ENCODE data around the gene SPEF1.
"Not testable (repeated sequence)": the region's sequence is repeated elsewhere in the genome, so short reads cannot be mapped to it uniquely, and the experiment has no call there.

Gene SPEF1

DNA sequence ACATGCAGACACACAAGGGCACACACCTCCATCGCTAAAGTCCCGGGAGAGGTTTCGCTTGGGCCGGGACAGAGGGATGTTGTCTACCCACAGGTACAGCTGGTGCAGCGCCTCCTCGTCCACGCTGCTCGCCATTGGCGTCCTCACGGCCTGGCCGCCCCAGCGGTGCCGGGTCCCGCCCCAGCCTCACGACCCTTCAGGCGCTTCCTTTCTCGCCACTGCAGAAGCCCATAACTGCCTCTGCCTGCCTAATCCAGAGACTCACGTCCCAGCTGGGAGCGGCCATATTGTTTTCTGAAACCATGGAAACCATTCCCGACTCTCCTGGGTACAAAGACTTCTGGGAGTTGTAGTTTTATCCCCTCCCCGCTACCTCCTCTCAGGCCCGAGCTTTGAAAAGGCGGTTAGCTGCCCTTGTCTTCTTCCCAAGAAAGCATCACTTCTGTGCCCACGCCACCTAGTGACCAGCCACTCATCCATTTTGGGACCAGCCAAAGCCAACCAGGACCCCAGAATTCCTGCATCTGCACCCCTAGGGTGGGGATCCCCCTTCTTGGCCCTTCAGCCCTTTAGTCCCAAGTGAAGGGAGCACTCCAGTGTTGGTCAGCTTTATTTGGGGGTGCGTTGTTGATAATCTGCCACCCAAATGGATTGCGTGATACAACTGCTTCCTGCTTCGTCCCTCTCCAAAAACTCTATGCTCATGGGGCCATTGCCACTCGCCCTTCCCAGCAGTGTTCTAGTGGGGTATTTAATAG lies at the start of gene SPEF1:
Gene SPEF1 (minus strand): TSS at position 296 of the 758 bp plus-strand sequence. CDS start 161 bp downstream, at position 135.
- DNase-seq, result peak; percentile 15

DNA sequence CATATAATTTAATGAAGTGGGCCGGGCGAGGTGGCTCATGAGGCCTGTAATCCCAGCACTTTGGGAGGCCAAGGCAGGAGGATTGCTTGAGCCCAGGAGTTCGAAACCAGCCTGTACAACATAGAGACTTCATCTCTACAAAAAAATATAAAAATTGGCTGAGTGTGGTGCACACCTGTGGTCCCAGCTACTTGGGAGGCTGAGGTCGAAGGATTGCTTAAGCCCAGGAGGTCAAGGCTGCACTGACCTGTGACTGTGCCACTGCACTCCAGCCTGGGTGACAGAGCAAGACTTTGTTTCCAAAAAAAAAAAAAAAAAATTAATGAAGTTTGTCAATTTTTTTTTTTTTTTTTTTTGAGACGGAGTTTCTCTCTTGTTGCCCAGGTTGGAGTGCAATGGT lies 48.6 kb upstream of the SPEF1 start:
- DNase-seq, result not testable (repeated sequence)

DNA sequence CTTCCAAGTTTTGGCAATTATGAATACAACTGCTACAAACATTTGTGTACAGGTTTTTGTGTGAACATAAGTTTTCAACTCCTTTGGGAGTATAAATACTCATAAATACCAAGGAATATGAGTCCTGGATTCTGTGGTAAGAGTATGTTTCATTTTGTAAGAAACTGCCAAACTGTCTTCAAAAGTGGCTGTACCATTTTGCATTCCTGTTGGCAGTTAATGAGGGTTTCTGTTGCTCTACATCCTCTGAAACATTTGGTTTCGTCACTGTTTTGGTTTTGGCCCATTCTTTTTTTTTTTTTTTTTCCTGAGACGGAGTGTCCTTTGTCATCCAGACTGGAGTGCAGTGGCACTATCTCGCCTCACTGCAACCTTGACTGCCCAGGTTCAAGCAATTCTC lies 47.5 kb upstream of the SPEF1 start:
- no peak for DNase-seq

- DNase-seq, result no peak
These were observed 45.2 kb upstream of the SPEF1 start for GRCh38 chr20:3826420-3826819.

- DNase-seq, result no peak
These were observed 44.3 kb upstream of the SPEF1 start for GRCh38 chr20:3825526-3825925.

GRCh38 chr20:3823881-3824280 lies 42.6 kb upstream of the SPEF1 start:
- no peak for DNase-seq

DNA sequence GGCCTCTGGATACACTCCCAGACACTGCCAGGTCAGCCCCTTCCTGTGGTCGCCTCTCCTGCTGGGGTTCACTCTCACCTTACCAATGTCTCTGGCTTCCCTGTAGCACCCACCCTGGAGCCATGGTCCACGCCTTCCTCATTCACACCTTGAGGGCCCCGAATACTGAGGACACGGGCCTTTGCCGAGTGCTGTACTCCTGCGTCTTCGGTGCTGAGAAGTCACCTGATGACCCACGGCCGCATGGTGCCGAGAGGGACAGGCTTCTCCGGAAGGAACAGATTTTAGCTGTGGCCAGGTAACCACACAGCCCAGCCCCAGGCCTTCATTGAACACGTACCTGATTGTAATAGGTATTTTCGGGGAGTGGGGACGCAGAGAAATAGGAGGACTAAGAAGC lies 40.7 kb upstream of the SPEF1 start:
- no peak for DNase-seq

DNA sequence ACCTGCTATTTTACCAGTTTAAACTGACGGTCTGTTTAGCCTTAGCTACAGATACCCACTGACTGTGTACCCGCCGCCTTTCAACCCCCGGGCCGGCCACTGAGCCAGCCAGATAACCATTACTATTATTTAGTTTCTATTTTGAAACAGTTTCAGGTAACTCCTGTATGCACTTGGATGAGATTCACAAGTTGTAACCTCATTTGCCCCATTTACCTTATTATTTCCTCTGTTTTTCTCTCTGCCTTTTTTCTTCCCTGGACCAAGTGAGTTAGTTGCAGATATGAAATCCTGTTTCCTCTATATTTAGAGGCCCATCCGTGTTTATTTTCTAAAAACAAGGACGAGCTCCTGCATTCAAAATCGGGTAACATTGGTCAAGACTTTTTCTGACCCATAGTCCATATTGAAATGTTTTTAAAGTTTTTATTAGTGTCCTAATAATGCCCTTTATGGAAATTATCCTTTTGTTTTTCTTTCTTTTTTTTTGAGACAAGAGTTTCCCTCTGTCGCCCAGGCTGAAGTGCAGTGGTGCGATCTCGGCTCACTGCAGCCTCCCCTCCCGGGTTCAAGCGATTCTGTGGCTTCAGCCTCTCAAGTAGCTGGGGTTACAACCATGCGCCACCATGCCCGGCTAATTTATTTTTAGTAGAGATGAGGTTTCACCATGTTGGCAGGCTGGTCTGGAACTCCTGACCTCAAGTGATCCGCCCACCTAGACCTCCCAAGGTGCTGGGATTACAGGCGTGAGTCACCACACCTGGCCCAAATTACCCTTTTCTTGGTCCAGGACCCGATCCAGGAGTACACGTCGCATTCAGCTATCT lies 39.9 kb upstream of the SPEF1 start:
- DNase-seq, result no peak

DNA sequence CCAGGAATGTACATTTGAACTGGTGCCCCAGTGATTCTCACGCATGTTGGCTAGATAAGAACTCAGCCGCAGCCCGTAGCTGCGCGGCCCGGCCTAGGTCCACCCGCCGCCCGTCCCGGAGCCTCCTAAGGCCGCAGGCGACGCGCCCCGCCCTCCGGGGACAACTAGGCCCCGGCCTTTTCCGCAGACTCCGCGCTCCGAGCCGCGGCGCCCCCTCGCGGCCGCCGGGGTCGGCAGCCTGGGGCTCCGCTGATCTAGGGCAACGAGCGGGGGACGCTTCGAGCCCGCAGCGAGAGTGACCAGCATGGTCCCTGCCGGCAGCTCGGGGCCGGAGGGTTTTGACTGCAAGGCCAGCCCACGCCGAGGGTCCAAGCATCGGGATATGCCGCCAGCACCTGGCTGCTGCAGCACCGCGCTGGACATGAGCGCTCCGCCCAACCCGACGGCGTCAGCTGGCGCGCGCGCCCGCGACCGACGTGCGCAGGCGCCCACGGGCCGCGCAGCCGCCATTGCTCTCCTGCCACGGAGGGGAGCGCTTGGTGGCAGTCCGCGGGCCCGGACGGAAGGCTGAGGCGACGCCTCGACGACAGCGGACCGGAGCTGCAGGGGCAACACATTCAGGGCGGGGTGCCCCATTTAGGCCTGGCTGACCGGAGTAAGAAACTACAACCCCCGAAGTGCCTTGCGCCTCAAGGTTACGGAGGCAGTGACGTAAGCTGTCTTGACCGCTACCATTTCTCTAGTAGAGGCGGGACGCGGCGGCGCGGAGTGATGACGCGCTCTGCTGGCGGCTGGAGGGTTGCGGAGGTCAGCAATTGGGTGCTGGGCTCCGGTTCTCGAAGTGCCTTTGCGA lies 39.0 kb upstream of the SPEF1 start, which contains the start of gene AP5S1:
Gene AP5S1 (plus strand): TSS at position 500 of the 853 bp plus-strand sequence. CDS start 1,571 bp downstream, outside the sequence.
- DNase-seq, result peak; percentile 82

- DNase-seq, result no peak
These were observed 38.3 kb upstream of the SPEF1 start for GRCh38 chr20:3819411-3820047.

GRCh38 chr20:3818155-3819151 lies 37.2 kb upstream of the SPEF1 start:
- no peak for DNase-seq

DNA sequence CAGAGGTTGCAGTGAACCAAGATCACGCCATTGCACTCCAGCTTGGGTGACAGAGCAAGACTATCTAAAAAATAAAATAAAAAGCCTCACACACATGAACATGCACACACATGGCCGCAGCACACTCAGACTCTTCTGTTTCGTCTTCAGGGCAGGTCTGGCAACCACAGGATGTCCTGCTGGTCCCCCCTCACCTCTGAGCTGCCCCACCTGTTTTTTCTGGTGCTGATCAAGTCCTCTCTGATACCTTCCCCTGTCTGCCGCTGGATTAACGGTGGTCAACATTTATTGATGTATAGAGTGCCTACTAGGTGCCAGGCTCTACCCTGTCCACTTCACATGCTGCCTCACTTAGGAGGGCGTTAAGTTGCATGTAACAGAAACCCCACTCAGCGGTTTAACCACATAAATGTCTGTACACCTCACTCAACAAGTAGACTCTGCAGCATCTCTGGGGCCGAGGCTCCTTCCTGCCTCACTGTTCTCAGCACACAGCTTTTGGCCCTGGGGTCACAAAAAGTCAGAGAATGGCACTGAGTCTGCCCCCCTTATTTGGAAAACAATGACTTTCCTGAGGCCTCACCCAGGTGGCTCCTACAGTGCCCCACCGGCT lies 34.6 kb upstream of the SPEF1 start:
- peak; percentile 41 for DNase-seq

DNA sequence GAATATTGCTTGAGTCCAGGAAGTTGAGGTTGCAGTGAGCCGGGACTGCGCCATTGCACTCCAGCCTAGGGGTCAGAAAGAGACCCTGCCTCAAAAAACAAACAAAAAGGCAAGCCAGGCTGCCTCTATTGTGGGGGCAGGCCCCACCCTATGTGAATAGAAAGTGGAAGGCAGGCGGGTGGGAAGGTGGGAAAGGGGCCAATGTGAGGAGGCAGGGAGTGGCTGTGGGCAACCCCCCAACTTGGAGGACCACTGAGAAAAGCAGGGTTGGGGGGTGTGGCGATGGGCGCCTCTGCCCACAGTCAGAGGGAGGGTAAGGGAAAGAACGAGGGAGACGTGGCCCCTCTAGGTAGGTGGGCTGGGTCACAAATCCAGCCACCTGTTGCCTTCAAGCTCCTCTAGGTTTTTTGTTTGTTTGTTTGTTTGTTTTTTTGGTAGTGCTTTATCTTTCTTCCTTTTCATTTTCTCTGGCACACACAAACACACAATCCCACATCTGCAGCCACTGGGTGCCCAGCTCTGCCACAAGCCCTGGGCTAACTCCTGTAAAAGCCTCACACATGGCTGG lies 33.8 kb upstream of the SPEF1 start:
- DNase-seq, result no peak

- no peak for DNase-seq
These were observed 32.8 kb upstream of the SPEF1 start for GRCh38 chr20:3813848-3814581.

DNA sequence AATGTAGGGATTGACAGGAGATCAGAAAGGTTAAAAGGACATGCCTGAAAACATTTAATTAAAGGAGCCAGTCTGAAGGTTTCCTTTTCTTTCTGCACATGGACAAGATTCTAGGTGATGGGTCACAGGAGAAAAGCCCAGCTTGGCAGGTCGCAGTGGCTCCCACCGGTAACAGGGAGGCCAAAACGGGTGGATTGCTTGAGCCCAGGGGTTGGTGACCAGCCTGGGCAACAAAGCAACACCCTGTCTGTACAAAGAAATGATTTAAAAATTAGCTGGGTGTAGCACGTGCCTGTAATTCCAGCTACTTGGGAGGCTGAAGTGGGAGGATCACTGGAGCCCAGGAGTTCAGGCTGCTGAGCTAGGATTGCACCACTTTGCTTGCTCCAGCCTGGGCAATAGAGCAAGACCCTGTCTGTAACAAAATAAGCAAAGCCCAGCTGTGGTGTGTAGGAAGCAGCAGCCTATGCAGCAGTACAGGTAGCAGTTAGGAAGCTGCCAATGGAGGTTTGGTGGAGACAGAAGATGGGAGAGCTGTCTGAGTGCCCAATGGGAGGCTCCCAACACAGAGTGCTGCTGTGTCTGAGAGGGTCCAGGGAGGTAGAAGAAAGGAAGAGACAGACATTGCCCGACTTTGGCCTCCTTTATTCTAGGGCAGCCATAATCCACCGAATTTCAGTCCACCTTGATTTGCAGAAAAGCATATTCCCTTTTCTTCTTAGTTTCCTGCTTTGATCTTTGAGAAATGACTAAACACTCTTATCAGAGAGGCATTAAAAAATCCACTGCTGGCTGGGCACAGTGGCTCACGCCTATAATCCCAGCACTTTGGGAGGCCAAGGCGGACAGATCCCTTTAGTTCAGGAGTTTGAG lies 32.0 kb upstream of the SPEF1 start:
- no peak for DNase-seq

GRCh38 chr20:3812259-3812681 lies 31.0 kb upstream of the SPEF1 start:
- DNase-seq, result no peak

- peak; percentile 97 for DNase-seq
These were observed 30.4 kb upstream of the SPEF1 start for GRCh38 chr20:3811467-3812258.

DNA sequence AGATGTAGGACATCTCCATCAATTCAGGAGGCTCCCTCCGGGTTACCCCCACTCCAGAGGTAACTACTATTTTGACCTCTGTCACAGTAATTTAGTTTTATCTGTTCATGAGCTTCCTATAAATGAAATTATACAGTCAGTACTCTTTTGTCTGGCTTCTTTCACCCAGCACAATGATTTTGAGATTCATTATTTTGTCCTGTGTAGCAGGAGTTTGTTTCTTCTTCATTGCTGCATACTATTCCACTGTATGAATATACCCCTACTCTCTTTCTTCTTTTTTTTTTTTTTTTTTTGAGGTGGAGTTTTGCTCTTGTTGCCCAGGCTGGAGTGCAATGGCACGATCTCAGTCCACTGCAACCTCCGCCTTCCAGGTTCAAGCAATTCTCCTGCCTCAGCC lies 27.3 kb upstream of the SPEF1 start:
- no peak for DNase-seq

Measured in activated effector memory CD4-positive, alpha-beta T cell treated with Interleukin-2 at 50 U/mL for 16 hours (primary cell).